Activated CD8-positive, alpha-beta T cell treated with anti-CD3 and anti-CD28 coated beads for 36 hours (primary cell): ENCODE measurements around the gene TSPAN5. TPM values are rescaled to one million over a fixed set of nuclear protein-coding genes. Genes with fewer than 3 reads are reported as not detected.

ENCODE experiments used
- ATAC-seq: fragments of 200-7000 bp; cut with Tn5 transposase; one replicate; pipeline ENCODE4 v1.10.0; 2021; ENCODE audit warnings: mild to moderate bottlenecking, moderate library complexity
- CTCF ChIA-PET: fragments of 350-600 bp; sonication (Branson Sonifier 250); formaldehyde crosslinking; loops from one replicate; lab custom pipeline; 2021; ENCODE audit warnings: antibody characterized with exemption; lab: Charles Lee
- POLR2A ChIA-PET: fragments of 350-600 bp; sonication (Branson Sonifier 250); formaldehyde crosslinking; loops from one replicate; lab custom pipeline; 2021; ENCODE audit warnings: antibody characterized with exemption; lab: Charles Lee
- DNase-seq: peaks from one replicate; pipeline ENCODE4 v3.0.0-alpha.2; 2020
- H3K27ac Mint-ChIP-seq: one replicate; pipeline ENCODE4 v1.8.0; 2021; ENCODE audit warnings: mild to moderate bottlenecking, mixed read lengths
- H3K27me3 Mint-ChIP-seq: one replicate; pipeline ENCODE4 v1.8.0; 2021; ENCODE audit warnings: mixed read lengths
- H3K36me3 Mint-ChIP-seq: one replicate; pipeline ENCODE4 v1.8.0; 2021; ENCODE audit warnings: low read depth, mixed read lengths
- H3K4me1 Mint-ChIP-seq: one replicate; pipeline ENCODE4 v1.8.0; 2021; ENCODE audit warnings: low read depth, mixed read lengths
- H3K4me3 Mint-ChIP-seq: one replicate; pipeline ENCODE4 v1.8.0; 2021; ENCODE audit warnings: mild to moderate bottlenecking, moderate library complexity, mixed read lengths
- H3K9me3 Mint-ChIP-seq: one replicate; pipeline ENCODE4 v1.8.0; 2021; ENCODE audit warnings: mixed read lengths
- intact Hi-C: fragments of 100-400 bp; cut with micrococcal nuclease; formaldehyde crosslinking; loops from one replicate; pipeline ENCODE4 v1.10.0; 2022
- total RNA-seq, 2 experiments: library from RNA; stranded (reverse); gene quantifications; one replicate each; pipeline ENCODE4 v1.2.3, GENCODE V29; 2021
- TF ChIP-seq, protein P1 (sequence below): fragments of 200-600 bp; IDR thresholded peaks from one replicate; pipeline ENCODE4 v1.8.0; 2022; ENCODE audit warnings: antibody characterized with exemption, mild to moderate bottlenecking

TSPAN5 gene
- total RNA-seq, 2 experiments from 2014 or later = 18.5 to 21.9 TPM

DNA sequence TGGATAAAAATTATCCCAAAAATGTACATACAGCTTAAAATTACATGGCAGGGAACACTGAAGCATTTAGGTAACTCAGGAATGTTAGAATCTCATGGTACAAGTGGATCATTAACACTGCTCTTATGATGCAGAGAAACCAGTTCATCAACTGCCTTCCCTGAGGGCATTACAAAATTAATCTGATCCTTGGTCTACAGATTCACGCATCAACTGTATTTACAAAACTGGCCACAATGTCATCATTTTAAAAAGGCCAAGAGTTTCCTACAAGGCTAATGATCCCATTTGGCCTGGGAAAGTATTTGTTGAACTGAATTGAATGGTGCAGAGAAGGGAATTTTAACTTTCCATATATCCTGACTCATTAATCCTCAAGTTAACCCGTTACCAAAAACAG is 84.6 kb downstream of the TSPAN5 start:
- H3K4me1 Mint-ChIP-seq = peaks cover 38% of the 10 kb centered on the region
- peaks cover 22% of the 10 kb centered on the region for H3K36me3 Mint-ChIP-seq
- intact Hi-C loops = no loop called here
- no peaks in the 10 kb centered on the region for H3K27me3 Mint-ChIP-seq
- DNase-seq (no peak), ATAC-seq (no peak)
- TF ChIP-seq, protein P1, sequence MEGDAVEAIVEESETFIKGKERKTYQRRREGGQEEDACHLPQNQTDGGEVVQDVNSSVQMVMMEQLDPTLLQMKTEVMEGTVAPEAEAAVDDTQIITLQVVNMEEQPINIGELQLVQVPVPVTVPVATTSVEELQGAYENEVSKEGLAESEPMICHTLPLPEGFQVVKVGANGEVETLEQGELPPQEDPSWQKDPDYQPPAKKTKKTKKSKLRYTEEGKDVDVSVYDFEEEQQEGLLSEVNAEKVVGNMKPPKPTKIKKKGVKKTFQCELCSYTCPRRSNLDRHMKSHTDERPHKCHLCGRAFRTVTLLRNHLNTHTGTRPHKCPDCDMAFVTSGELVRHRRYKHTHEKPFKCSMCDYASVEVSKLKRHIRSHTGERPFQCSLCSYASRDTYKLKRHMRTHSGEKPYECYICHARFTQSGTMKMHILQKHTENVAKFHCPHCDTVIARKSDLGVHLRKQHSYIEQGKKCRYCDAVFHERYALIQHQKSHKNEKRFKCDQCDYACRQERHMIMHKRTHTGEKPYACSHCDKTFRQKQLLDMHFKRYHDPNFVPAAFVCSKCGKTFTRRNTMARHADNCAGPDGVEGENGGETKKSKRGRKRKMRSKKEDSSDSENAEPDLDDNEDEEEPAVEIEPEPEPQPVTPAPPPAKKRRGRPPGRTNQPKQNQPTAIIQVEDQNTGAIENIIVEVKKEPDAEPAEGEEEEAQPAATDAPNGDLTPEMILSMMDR = no peak
- H3K27ac Mint-ChIP-seq = no peak overlapping the region
- no peaks in the 10 kb centered on the region for H3K9me3 Mint-ChIP-seq
- ChIA-PET POLR2A (no interaction called here), CTCF (no interaction called here)
- H3K4me3 Mint-ChIP-seq = no peak overlapping the region

DNA sequence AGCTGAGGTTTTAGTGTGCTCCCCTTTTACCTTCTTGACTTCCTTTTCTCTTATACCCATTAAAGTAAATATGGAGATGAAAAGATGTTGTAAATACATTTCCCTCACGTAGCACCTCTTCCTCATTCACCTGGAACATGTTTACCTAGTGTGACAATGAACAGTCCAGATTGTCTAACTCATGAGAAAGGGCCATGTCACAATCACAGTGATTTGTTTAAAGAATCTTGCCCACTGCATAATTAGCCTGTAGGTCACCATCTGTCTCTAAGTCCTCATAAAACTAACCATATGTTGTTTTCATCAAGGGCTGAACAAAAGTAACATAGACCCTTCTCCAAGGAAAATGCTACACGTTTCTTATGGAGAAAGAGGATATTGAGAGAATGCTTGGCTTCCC is 85.7 kb downstream of the TSPAN5 start:
- ChIA-PET CTCF (no interaction called here), POLR2A (no interaction called here)
- Mint-ChIP-seq H3K27ac (no peak overlapping the region), H3K36me3 (peaks cover 22% of the 10 kb centered on the region), H3K9me3 (no peaks in the 10 kb centered on the region), H3K4me3 (no peak overlapping the region), H3K4me1 (peaks cover 33% of the 10 kb centered on the region), H3K27me3 (no peaks in the 10 kb centered on the region)
- intact Hi-C loops = no loop called here
- TF ChIP-seq, protein P1 = no peak
- DNase-seq (no peak), ATAC-seq (no peak)

DNA sequence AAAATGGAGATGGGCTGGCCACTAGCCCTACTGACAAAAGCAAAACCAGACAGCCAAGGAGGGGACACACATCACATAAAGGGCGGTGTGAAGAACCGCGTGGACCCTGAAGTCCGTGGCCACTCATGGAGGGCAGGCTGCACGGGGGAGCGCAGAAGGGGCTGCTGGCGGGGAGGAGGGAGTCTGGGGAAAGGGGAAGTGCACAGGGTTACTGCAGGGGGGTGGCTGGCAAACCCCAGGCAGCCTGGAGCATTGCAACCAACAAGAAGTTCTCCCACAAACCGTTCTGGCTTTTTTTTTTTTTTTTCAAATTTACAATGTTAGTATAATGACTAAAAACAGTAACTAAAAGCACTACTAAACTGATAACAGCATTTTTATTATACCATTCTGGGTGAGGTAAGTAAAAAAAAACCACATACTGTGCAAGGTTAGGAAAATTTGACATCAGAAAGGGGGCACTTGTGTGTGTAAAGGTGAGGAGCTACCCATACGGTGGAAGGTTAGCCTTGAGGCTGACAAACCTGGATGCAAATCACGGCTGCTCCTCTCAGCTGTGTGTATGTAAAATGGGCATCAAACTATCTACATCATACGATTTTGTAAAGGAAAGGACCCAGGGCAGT is 87.1 kb downstream of the TSPAN5 start:
- Mint-ChIP-seq H3K27ac (peak overlapping the region; percentile 79), H3K9me3 (no peaks in the 10 kb centered on the region), H3K27me3 (no peaks in the 10 kb centered on the region), H3K4me1 (peaks cover 31% of the 10 kb centered on the region), H3K36me3 (peaks cover 22% of the 10 kb centered on the region), H3K4me3 (no peak overlapping the region)
- ATAC-seq = peak; percentile 54
- peak; percentile 5 for DNase-seq
- ChIA-PET CTCF (no interaction called here), POLR2A (no interaction called here)
- intact Hi-C loops = no loop called here
- TF ChIP-seq, protein P1 = no peak

DNA sequence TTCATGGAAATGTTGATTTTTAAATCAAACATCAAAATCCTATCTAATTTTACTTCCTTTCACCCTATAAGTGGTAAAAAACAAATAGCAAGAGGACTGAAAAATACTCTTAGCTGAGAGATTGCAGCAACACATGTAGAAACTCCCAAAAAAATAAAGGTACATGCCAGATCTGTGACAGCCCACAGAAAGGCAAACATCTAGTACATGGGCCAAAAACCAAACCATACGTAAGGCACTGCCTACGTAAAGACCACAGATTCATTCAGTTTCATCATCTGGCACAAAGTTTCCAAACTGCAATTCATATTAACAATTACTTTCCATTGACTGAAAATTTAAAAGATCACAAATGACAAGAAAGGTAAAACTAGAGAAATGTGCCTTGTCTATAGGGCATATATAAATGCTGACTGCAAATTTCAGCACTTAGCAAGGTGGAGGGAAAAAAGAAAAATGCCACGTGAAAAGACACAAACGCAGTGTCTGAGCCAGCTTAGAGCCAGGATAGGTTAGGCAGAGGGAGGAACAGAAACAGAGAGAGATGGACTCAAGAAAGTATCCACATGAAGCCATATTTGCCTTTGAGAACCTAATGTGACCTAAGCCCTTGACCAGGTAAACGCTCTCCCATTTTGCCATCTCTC is 88.1 kb downstream of the TSPAN5 start:
- intact Hi-C loops = no loop called here
- POLR2A ChIA-PET = no interaction called here
- Mint-ChIP-seq H3K4me1 (peaks cover 35% of the 10 kb centered on the region), H3K27me3 (no peaks in the 10 kb centered on the region), H3K27ac (peak overlapping the region; percentile 79), H3K9me3 (no peaks in the 10 kb centered on the region), H3K36me3 (peaks cover 22% of the 10 kb centered on the region), H3K4me3 (no peak overlapping the region)
- ATAC-seq (peak; percentile 66), DNase-seq (peak; percentile 14)
- CTCF ChIA-PET = no interaction called here
- TF ChIP-seq, protein P1 = no peak

DNA sequence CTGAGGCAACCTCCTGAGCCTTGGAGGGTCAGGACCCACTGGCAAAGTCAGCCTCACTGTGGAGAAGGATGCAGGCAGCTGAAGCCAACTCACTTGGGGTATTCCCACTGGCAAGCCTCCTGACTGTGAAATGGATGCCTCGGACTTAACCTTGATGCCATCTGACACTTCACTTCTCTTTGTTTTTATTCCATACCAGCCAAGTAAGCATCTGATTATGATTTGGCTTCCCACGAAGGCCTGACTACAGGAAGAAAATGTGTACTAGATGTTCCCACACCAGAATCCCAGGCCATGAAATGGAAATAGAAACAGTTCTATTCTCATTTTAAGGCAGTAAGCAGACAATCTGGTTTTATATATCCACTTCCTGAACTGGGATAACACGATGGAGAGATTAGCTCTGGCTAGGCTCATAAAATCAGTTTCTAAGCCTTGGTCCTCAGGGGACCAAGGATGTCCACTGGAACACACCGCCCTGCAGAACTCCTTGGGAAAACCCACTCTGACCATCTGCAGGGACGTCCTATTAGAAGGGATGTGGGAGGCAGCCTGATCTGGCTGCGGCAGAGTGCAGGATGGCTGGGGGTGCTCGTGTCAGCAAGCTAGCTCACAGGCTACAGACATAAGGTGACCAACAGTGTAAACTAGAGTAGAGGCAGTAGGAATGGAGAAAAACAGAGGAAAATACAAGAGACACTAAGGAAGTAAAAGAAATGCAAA is 89.3 kb downstream of the TSPAN5 start:
- TF ChIP-seq, protein P1 = no peak
- POLR2A ChIA-PET = no interaction called here

More for the DNA sequence above, 89.3 kb downstream of the TSPAN5 start:
- ATAC-seq = no peak
- Mint-ChIP-seq H3K4me3 (no peak overlapping the region), H3K27me3 (no peaks in the 10 kb centered on the region), H3K36me3 (peaks cover 14% of the 10 kb centered on the region), H3K27ac (peak overlapping the region; percentile 55), H3K4me1 (peaks cover 35% of the 10 kb centered on the region), H3K9me3 (no peaks in the 10 kb centered on the region)
- CTCF ChIA-PET = no interaction called here
- intact Hi-C loops = no loop called here
- no peak for DNase-seq
